COLO668 (cell line): ENCODE measurements around the gene LYPD6B.
A peak's percentile ranks its signal among the peaks of the same experiment; 100 is the strongest.

Source experiments
- DNase-seq: peaks from one replicate; lab custom pipeline; 2025; ENCODE audit not compliant: unreplicated experiment; lab: John Stamatoyannopoulos, UW

LYPD6B gene

GRCh38 chr2:149101818-149102217 lies 63.3 kb downstream of the LYPD6B start:
- DNase-seq: no peak

GRCh38 chr2:149103081-149103620 lies 64.7 kb downstream of the LYPD6B start:
- no peak for DNase-seq

- no peak for DNase-seq
Measured at GRCh38 chr2:149104221-149104620, 65.7 kb downstream of the LYPD6B start.

- no peak for DNase-seq
Measured at GRCh38 chr2:149112068-149112467, 73.6 kb downstream of the LYPD6B start.

- DNase-seq: no peak
Measured at GRCh38 chr2:149112713-149113112, 74.2 kb downstream of the LYPD6B start.

GRCh38 chr2:149115781-149116180 lies 77.3 kb downstream of the LYPD6B start:
- no peak for DNase-seq

GRCh38 chr2:149119368-149119767 lies 80.9 kb downstream of the LYPD6B start:
- DNase-seq: no peak

- DNase-seq: no peak
Measured at GRCh38 chr2:149122516-149122915, 84.0 kb downstream of the LYPD6B start.

GRCh38 chr2:149125031-149125725 lies 86.7 kb downstream of the LYPD6B start:
- peak; percentile 76 for DNase-seq

GRCh38 chr2:149129433-149129832 lies 90.9 kb downstream of the LYPD6B start:
- no peak for DNase-seq

- DNase-seq: no peak
Measured at GRCh38 chr2:149132339-149132738, 93.8 kb downstream of the LYPD6B start.

- no peak for DNase-seq
Measured at GRCh38 chr2:149132901-149133300, 94.4 kb downstream of the LYPD6B start.

- no peak for DNase-seq
Measured at GRCh38 chr2:149134335-149134923, 95.9 kb downstream of the LYPD6B start.

GRCh38 chr2:149136111-149136510 lies 97.6 kb downstream of the LYPD6B start:
- DNase-seq: no peak

- DNase-seq: no peak
Measured at GRCh38 chr2:149141046-149141445, 102.5 kb downstream of the LYPD6B start.

GRCh38 chr2:149143734-149144133 lies 105.2 kb downstream of the LYPD6B start:
- no peak for DNase-seq

GRCh38 chr2:149145314-149146295 lies 107.1 kb downstream of the LYPD6B start:
- no peak for DNase-seq

- DNase-seq: no peak
Measured at GRCh38 chr2:149146876-149147275, 108.4 kb downstream of the LYPD6B start.

- DNase-seq: no peak
Measured at GRCh38 chr2:149148194-149149006, 109.9 kb downstream of the LYPD6B start.

- DNase-seq: no peak
Measured at GRCh38 chr2:149149007-149149297, 110.5 kb downstream of the LYPD6B start.

- no peak for DNase-seq
Measured at GRCh38 chr2:149152469-149152953, 114.0 kb downstream of the LYPD6B start.
